ENCODE results near the gene VPS35. TPM values are rescaled to one million over a fixed set of nuclear protein-coding genes. Genes with fewer than 3 reads are reported as not detected.

VPS35 gene
- total RNA-seq, 1 experiment from 2014 or later = 86.8 TPM

DNA sequence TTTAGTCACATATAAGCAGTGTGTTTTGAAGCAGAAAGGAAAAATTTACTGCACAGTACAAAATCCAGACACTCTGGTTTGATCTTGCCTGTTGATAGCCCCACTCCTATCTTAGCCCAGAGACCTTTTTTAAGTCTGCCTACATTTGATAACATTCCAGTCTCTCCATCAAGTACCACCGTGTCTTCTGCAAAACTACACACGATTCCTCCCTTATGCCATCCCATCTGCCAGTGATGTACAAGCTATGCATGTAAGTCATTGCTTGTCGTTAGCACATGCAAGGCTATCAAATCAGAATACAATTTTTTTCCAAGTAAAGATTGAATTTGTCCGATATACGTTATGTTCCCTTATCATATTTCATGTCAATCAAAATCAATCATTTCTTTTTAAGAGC lies 82.7 kb downstream of the VPS35 start:
- ChIA-PET CTCF (interaction anchor here (0.6 to 1.1 kb wide), 2 partner anchors 43 to 52 kb away, joined by 3 read pairs; no protein-coding TSS in a partner anchor), POLR2A (no interaction called here)
- Histone ChIP-seq H3K27me3 (ENCODE audit: control insufficient read depth, insufficient read depth, low read length) (no peaks in the 10 kb centered on the region), H3K9me3 (ENCODE audit: control insufficient read depth, insufficient read depth, low read depth, low read length) (no peaks in the 10 kb centered on the region), H3K36me3 (ENCODE audit: control insufficient read depth, insufficient read depth, low read length) (peaks cover 7% of the 10 kb centered on the region; the same call in 1 of the 2 replicates), H3K4me3 (ENCODE audit: low read depth in 2 of 2, low read length in 2 of 2) (no peak overlapping the region), H3K27ac (ENCODE audit: low read length) (no peak overlapping the region), H3K4me1 (ENCODE audit: control insufficient read depth, insufficient read depth, low read length) (no peaks in the 10 kb centered on the region)
- TF ChIP-seq SIN3A (IDR thresholded peaks at IDR 0.05; ENCODE audit: borderline replicate concordance, insufficient read depth, low read depth, low read length) = no peak
- BruUV-seq (replicated peaks) = no TSS peak
- ATAC-seq (no peak), DNase-seq (ENCODE audit: low read depth, low spot score) (no peak)
- in situ Hi-C loops (cut with HindIII; ENCODE audit: low pct_unique_long_range_greater_than_20kb, low sequenced_read_pairs) = no loop called here
- intact Hi-C loops (cut with micrococcal nuclease; ENCODE audit: unreplicated experiment) = loop anchor here (5.0 kb wide), 1 partner anchor 49 kb away; no protein-coding TSS in a partner anchor

Other genes with a start within 250 kb of the VPS35 start
- gene SHCBP1, start 67.8 kb downstream of the VPS35 start, total RNA-seq (2021; ENCODE audit: unreplicated experiment) = 22.2 TPM
- 33.5 TPM for gene ORC6, start 481 bp upstream of the VPS35 start, total RNA-seq (2021; ENCODE audit: unreplicated experiment)
- 0.31 TPM for gene MYLK3, start 59.2 kb upstream of the VPS35 start, total RNA-seq (2021; ENCODE audit: unreplicated experiment)
- 8.7 TPM for gene C16orf87, start 142.0 kb upstream of the VPS35 start, total RNA-seq (2021; ENCODE audit: unreplicated experiment)
- 12.7 TPM for gene GPT2, start 195.2 kb upstream of the VPS35 start, total RNA-seq (2021; ENCODE audit: unreplicated experiment)

Measured in Panc1 (cell line).